Naive thymus-derived CD8-positive, alpha-beta T cell (primary cell): ENCODE results near the gene KIF1C. TPM values are rescaled to one million over a fixed set of nuclear protein-coding genes. Genes with fewer than 3 reads are reported as not detected.

Source experiments
- ATAC-seq, 2 donors: fragments of 150-1000 bp; cut with Tn5 transposase in 1 of 2; sonication (Bioruptor Pico), chemical (Tn5 transposase) in 1 of 2; 1 replicate in 1 of 2; 2 replicates in 1 of 2; pipeline ENCODE4 v1.10.0; 2021; ENCODE audit warnings: mild to moderate bottlenecking in 2 of 2, moderate library complexity in 2 of 2
- POLR2A ChIA-PET: fragments of 350-600 bp; sonication (Branson Sonifier 250); formaldehyde crosslinking; loops from one replicate; lab custom pipeline; 2021; ENCODE audit warnings: antibody characterized with exemption; lab: Charles Lee
- DNase-seq, 10 donors: peaks; one replicate each; pipeline versions ENCODE4 v3.0.0 to v3.0.0-alpha.2; 2020 to 2022
- H3K27ac Mint-ChIP-seq, 10 donors: one replicate each; pipeline ENCODE4 v1.8.0; 2020 to 2022; ENCODE audit warnings: mild to moderate bottlenecking in 10 of 10, mixed read lengths in 10 of 10, moderate library complexity in 4 of 10, inconsistent platforms in 1 of 10
- H3K27me3 Mint-ChIP-seq, 5 donors: one replicate each; pipeline ENCODE4 v1.8.0; 2021 to 2022; ENCODE audit warnings: mixed read lengths in 5 of 5
- H3K36me3 Mint-ChIP-seq, 3 donors: one replicate each; pipeline ENCODE4 v1.8.0; 2020 to 2022; ENCODE audit warnings: mixed read lengths in 3 of 3, mild to moderate bottlenecking in 2 of 3, inconsistent platforms in 1 of 3
- H3K4me1 Mint-ChIP-seq, 4 donors: one replicate each; pipeline ENCODE4 v1.8.0; 2021 to 2022; ENCODE audit warnings: mixed read lengths in 4 of 4
- H3K4me3 Mint-ChIP-seq, 10 donors: one replicate each; pipeline ENCODE4 v1.8.0; 2020 to 2022; ENCODE audit warnings: mild to moderate bottlenecking in 10 of 10, mixed read lengths in 10 of 10, moderate library complexity in 6 of 10, inconsistent platforms in 1 of 10
- H3K9me3 Mint-ChIP-seq, 9 donors: one replicate each; pipeline ENCODE4 v1.8.0; 2020 to 2022; ENCODE audit warnings: mixed read lengths in 9 of 9, mild to moderate bottlenecking in 3 of 9, inconsistent platforms in 1 of 9, moderate library complexity in 1 of 9
- polyA plus RNA-seq, 3 donors: library from polyadenylated mRNA; unstranded; fragments of 300-500 nt; fragmentation: Illumina TruSeq; gene quantifications; one replicate each; pipeline ENCODE4 v1.2.3, GENCODE V29; 2021
- total RNA-seq, 8 experiments: library from RNA in 2 of 8; stranded (reverse) in 2 of 8; gene quantifications; one replicate each; pipeline ENCODE4 v1.2.3 and lab custom pipeline; 2021 to 2026

Gene KIF1C
- 10 to 100 TPM; 20.8 to 21.1 TPM for total RNA-seq
- 1 to 10 TPM; 2.6 to 3.0 (median 3.0) TPM for polyA plus RNA-seq
- 19.2 to 81.2 (median 63.3) reads per million in 6 experiments for total RNA-seq (lab: John Stamatoyannopoulos, UW)

GRCh38 chr17:4997302-4998026 is at the start of gene KIF1C, which contains the start of gene INCA1:
TSS of gene KIF1C (plus strand) at chr17:4997950. CDS start at chr17:5000247, 2,297 bp downstream.
TSS of gene INCA1 (minus strand) at chr17:4997522. CDS start at chr17:4994437, 3,085 bp downstream.
- ATAC-seq: peak; percentile 91 to 95
- peak within 1 kb of the TSS; percentile 66 to 95 (median 86) for H3K27ac Mint-ChIP-seq
- H3K36me3 Mint-ChIP-seq: peaks cover 0 to 13% (median 0%) of the 10 kb centered on the region in 3 donors
- H3K9me3 Mint-ChIP-seq: no peaks in the 10 kb centered on the region
- peak within 1 kb of the TSS; percentile 76 to 91 (median 84) for H3K4me3 Mint-ChIP-seq
- H3K4me1 Mint-ChIP-seq: peaks cover 17 to 29% (median 20%) of the 10 kb centered on the region in 4 donors
- H3K27me3 Mint-ChIP-seq: no peaks in the 10 kb centered on the region
- peak; percentile 82 to 96 (median 90) for DNase-seq
- POLR2A ChIA-PET: interaction anchor here (0.8 to 3.2 kb wide), 15 partner anchors 9 to 289 kb away, joined by 3 to 26 read pairs (median 4); partner anchors contain the start of genes C17orf107, CAMTA2, PFN1 and RNF167

GRCh38 chr17:4948166-4948930 is 49.4 kb upstream of the KIF1C start, which contains the start of gene PFN1:
TSS of gene PFN1 (minus strand) at chr17:4948530. CDS start at chr17:4948394, 136 bp downstream.
- Mint-ChIP-seq H3K9me3 (no peaks in the 10 kb centered on the region), H3K27ac (peak within 1 kb of the TSS; percentile 92 to 100 (median 96)), H3K4me3 (peak within 1 kb of the TSS; percentile 91 to 100 (median 98)), H3K36me3 (peaks cover 11 to 33% (median 24%) of the 10 kb centered on the region in 3 donors), H3K27me3 (no peaks in the 10 kb centered on the region), H3K4me1 (peaks cover 39 to 55% (median 48%) of the 10 kb centered on the region in 4 donors)
- POLR2A ChIA-PET: interaction anchor here (0.6 to 25.2 kb wide), 22 partner anchors 9 to 806 kb away, joined by 3 to 635 read pairs (median 7); partner anchors contain the start of genes ARRB2, C17orf107, CYB5D2 and INCA1
- DNase-seq (peak; percentile 79 to 95 (median 86)), ATAC-seq (peak; percentile 31 to 62)

- no peaks in the 10 kb centered on the region for H3K27me3 Mint-ChIP-seq
- POLR2A ChIA-PET: interaction anchor here (0.6 to 25.2 kb wide), 21 partner anchors 9 to 806 kb away, joined by 3 to 635 read pairs (median 8); partner anchors contain the start of genes ARRB2, C17orf107, INCA1 and KIF1C
- peak overlapping the region; percentile 91 to 100 (median 98) for H3K4me3 Mint-ChIP-seq
- ATAC-seq: peak; percentile 41 to 47
- H3K4me1 Mint-ChIP-seq: peaks cover 37 to 49% (median 43%) of the 10 kb centered on the region in 4 donors
- peak overlapping the region; percentile 77 to 100 (median 95) for H3K27ac Mint-ChIP-seq
- peak in 8 of 10 donors; percentile 58 to 85 (median 67) for DNase-seq
- H3K9me3 Mint-ChIP-seq: no peaks in the 10 kb centered on the region
- H3K36me3 Mint-ChIP-seq: peaks cover 11 to 30% (median 24%) of the 10 kb centered on the region in 3 donors
Observed at GRCh38 chr17:4948931-4949320, 48.8 kb upstream of the KIF1C start.

- Mint-ChIP-seq H3K9me3 (no peaks in the 10 kb centered on the region), H3K4me3 (peak overlapping the region; percentile 81 to 100 (median 96)), H3K36me3 (peaks cover 11 to 25% (median 24%) of the 10 kb centered on the region in 3 donors), H3K27me3 (no peaks in the 10 kb centered on the region), H3K4me1 (peaks cover 31 to 44% (median 38%) of the 10 kb centered on the region in 4 donors), H3K27ac (peak overlapping the region; percentile 77 to 94 (median 92))
- peak; percentile 46 to 56 for ATAC-seq
- POLR2A ChIA-PET: interaction anchor here (0.6 to 25.2 kb wide), 16 partner anchors 8 to 239 kb away, joined by 3 to 635 read pairs (median 9); partner anchors contain the start of genes ARRB2, C17orf107, INCA1 and KIF1C
- peak; percentile 47 to 88 (median 72) for DNase-seq
Observed at GRCh38 chr17:4949321-4950074, 48.3 kb upstream of the KIF1C start.

GRCh38 chr17:4950075-4950745 is 47.5 kb upstream of the KIF1C start:
- no peaks in the 10 kb centered on the region for H3K9me3 Mint-ChIP-seq
- H3K36me3 Mint-ChIP-seq: peaks cover 11 to 22% (median 19%) of the 10 kb centered on the region in 3 donors
- POLR2A ChIA-PET: interaction anchor here (1.3 to 25.2 kb wide), 5 partner anchors 12 to 99 kb away, joined by 3 to 635 read pairs (median 13); partner anchors contain the start of genes RNF167, SLC25A11 and SPAG7
- H3K27me3 Mint-ChIP-seq: no peaks in the 10 kb centered on the region
- peak in 1 of 2 donors; percentile 4 for ATAC-seq
- peak overlapping the region in 9 of 10 donors; percentile 79 to 94 (median 82) for H3K27ac Mint-ChIP-seq
- peaks cover 24 to 37% (median 30%) of the 10 kb centered on the region in 4 donors for H3K4me1 Mint-ChIP-seq
- peak overlapping the region; percentile 61 to 91 (median 82) for H3K4me3 Mint-ChIP-seq
- peak in 4 of 10 donors; percentile 32 to 46 (median 41) for DNase-seq

GRCh38 chr17:4950746-4951204 is 47.0 kb upstream of the KIF1C start, which contains the start of gene ENO3:
TSS of gene ENO3 (plus strand) at chr17:4951119. CDS start at chr17:4951830, 711 bp downstream.
- DNase-seq: no peak
- no peaks in the 10 kb centered on the region for H3K27me3 Mint-ChIP-seq
- no peaks in the 10 kb centered on the region for H3K9me3 Mint-ChIP-seq
- H3K36me3 Mint-ChIP-seq: peaks cover 11 to 16% (median 14%) of the 10 kb centered on the region in 3 donors
- POLR2A ChIA-PET: interaction anchor here (1.4 to 25.2 kb wide), 4 partner anchors 12 to 98 kb away, joined by 3 to 635 read pairs (median 92); partner anchors contain the start of genes RNF167, SLC25A11 and SPAG7
- peak within 1 kb of the TSS in 9 of 10 donors; percentile 79 to 94 (median 82) for H3K27ac Mint-ChIP-seq
- H3K4me3 Mint-ChIP-seq: peak within 1 kb of the TSS; percentile 61 to 91 (median 82)
- H3K4me1 Mint-ChIP-seq: peaks cover 19 to 33% (median 25%) of the 10 kb centered on the region in 4 donors
- no peak for ATAC-seq

GRCh38 chr17:4951486-4951885 is 46.3 kb upstream of the KIF1C start:
- ATAC-seq: no peak
- peaks cover 6 to 11% (median 9%) of the 10 kb centered on the region in 3 donors for H3K36me3 Mint-ChIP-seq
- H3K4me1 Mint-ChIP-seq: peaks cover 15 to 34% (median 24%) of the 10 kb centered on the region in 4 donors
- POLR2A ChIA-PET: interaction anchor here (0.6 to 25.2 kb wide), 5 partner anchors 9 to 517 kb away, joined by 3 to 635 read pairs (median 3); partner anchors contain the start of genes DHX33, RNF167, SLC25A11 and SPAG7
- no peaks in the 10 kb centered on the region for H3K27me3 Mint-ChIP-seq
- no peak for DNase-seq
- no peaks in the 10 kb centered on the region for H3K9me3 Mint-ChIP-seq
- H3K27ac Mint-ChIP-seq: peak overlapping the region in 6 of 10 donors; percentile 40 to 91 (median 62)
- H3K4me3 Mint-ChIP-seq: peak overlapping the region in 8 of 10 donors; percentile 10 to 91 (median 79)

GRCh38 chr17:4953451-4953961 is 44.2 kb upstream of the KIF1C start:
- peak overlapping the region in 1 of 10 donors; percentile 29 for H3K4me3 Mint-ChIP-seq
- peak overlapping the region in 2 of 10 donors; percentile 3 to 8 for H3K27ac Mint-ChIP-seq
- H3K36me3 Mint-ChIP-seq: no peaks in the 10 kb centered on the region
- ATAC-seq (no peak), DNase-seq (no peak)
- H3K27me3 Mint-ChIP-seq: no peaks in the 10 kb centered on the region
- no peaks in the 10 kb centered on the region for H3K9me3 Mint-ChIP-seq
- POLR2A ChIA-PET: interaction anchor here (1.0 to 25.2 kb wide), 4 partner anchors 15 to 45 kb away, joined by 3 to 635 read pairs (median 92); partner anchors contain the start of genes RNF167, SLC25A11 and SPAG7
- H3K4me1 Mint-ChIP-seq: peaks cover 12 to 29% (median 22%) of the 10 kb centered on the region in 4 donors

- POLR2A ChIA-PET: interaction anchor here (8.8 to 25.2 kb wide), 2 partner anchors 14 to 17 kb away, joined by 179 to 635 read pairs; partner anchors contain the start of genes RNF167, SLC25A11 and SPAG7
- no peak overlapping the region for H3K4me3 Mint-ChIP-seq
- DNase-seq (no peak), ATAC-seq (no peak)
- H3K36me3 Mint-ChIP-seq: peaks cover 0 to 13% (median 0%) of the 10 kb centered on the region in 3 donors
- H3K4me1 Mint-ChIP-seq: peaks cover 10 to 25% (median 21%) of the 10 kb centered on the region in 4 donors
- H3K27me3 Mint-ChIP-seq: no peaks in the 10 kb centered on the region
- H3K9me3 Mint-ChIP-seq: no peaks in the 10 kb centered on the region
- no peak overlapping the region for H3K27ac Mint-ChIP-seq
Observed at GRCh38 chr17:4955091-4955490, 42.7 kb upstream of the KIF1C start.
